A673 (cell line): ENCODE data around the gene HS1BP3. TPM values are rescaled to one million over a fixed set of nuclear protein-coding genes. Genes with fewer than 3 reads are reported as not detected.

Source experiments
- BruUV-seq: library from RNA; stranded (reverse); fragments of 400-500 nt; replicated peaks from 2 replicates; lab custom pipeline; 2021; lab: Mats Ljungman, UMichigan
- CTCF ChIA-PET: fragments of 300-600 bp; sonication (Branson Sonifier 250); formaldehyde crosslinking; loops from one replicate; lab custom pipeline; 2022; ENCODE audit warnings: antibody characterized with exemption; lab: Charles Lee
- POLR2A ChIA-PET: fragments of 300-600 bp; sonication (Branson Sonifier 250); formaldehyde crosslinking; loops from one replicate; lab custom pipeline; 2022; ENCODE audit warnings: antibody characterized with exemption; ENCODE audit not compliant: low non-redundant PET; lab: Charles Lee
- DNase-seq: peaks from one replicate; pipeline ENCODE4 v3.0.0-alpha.2; 2015; ENCODE audit warnings: low spot score
- H3K27ac ChIP-seq: fragments of 200-600 bp; sonication (generic); 2 replicates; pipeline ENCODE4 v1.5.1; 2016; ENCODE audit warnings: mixed run types, low read depth, mild to moderate bottlenecking, mixed read lengths, antibody characterized with exemption, low read length; ENCODE audit not compliant: poor library complexity, severe bottlenecking
- H3K27me3 ChIP-seq: fragments of 200-600 bp; sonication (generic); replicated peaks from 2 replicates; pipeline ENCODE4 v1.6.1; 2017; ENCODE audit warnings: mixed run types, low read depth, mild to moderate bottlenecking, mixed read lengths, antibody characterized with exemption, low read length; ENCODE audit not compliant: insufficient read depth, poor library complexity
- H3K36me3 ChIP-seq: fragments of 200-600 bp; sonication (generic); 2 replicates; pipeline ENCODE4 v1.6.1; 2016; ENCODE audit warnings: mixed run types, mild to moderate bottlenecking, mixed read lengths, antibody characterized with exemption, low read length; ENCODE audit not compliant: insufficient read depth, poor library complexity, severe bottlenecking
- H3K4me1 ChIP-seq: fragments of 200-600 bp; sonication (generic); 2 replicates; pipeline ENCODE4 v1.6.1; 2017; ENCODE audit warnings: mixed run types, mild to moderate bottlenecking, mixed read lengths, antibody characterized with exemption, low read length; ENCODE audit not compliant: insufficient read depth, poor library complexity, severe bottlenecking
- H3K4me3 ChIP-seq: fragments of 200-600 bp; sonication (generic); 2 replicates; pipeline ENCODE4 v1.5.1; 2016; ENCODE audit warnings: low read depth, mixed run types, mild to moderate bottlenecking, mixed read lengths, low read length; ENCODE audit not compliant: poor library complexity, severe bottlenecking
- H3K9me3 ChIP-seq: fragments of 200-600 bp; sonication (generic); 2 replicates; pipeline ENCODE4 v1.6.1; 2016; ENCODE audit warnings: mixed run types, low read depth, mild to moderate bottlenecking, mixed read lengths, antibody characterized with exemption, low read length; ENCODE audit not compliant: poor library complexity, severe bottlenecking
- EZH2 ChIP-seq: fragments of 200-600 bp; sonication (generic); IDR thresholded peaks from 2 replicates; pipeline ENCODE4 v1.6.1; 2017; ENCODE audit warnings: borderline replicate concordance, low read depth, mild to moderate bottlenecking, mixed read lengths, antibody characterized with exemption, low read length; ENCODE audit not compliant: poor library complexity, severe bottlenecking
- intact Hi-C: fragments of 100-400 bp; cut with micrococcal nuclease; formaldehyde crosslinking; loops from one replicate; pipeline ENCODE4 v1.10.0; 2022; ENCODE audit not compliant: unreplicated experiment
- total RNA-seq: library from RNA; stranded (reverse); gene quantifications from 2 replicates; pipeline ENCODE4 v1.2.3, GENCODE V29; 2021
- TF ChIP-seq, protein P1 (sequence below): fragments of 300-800, 200-600 bp; sonication (generic); conservative IDR thresholded peaks from 2 replicates; pipeline ENCODE4 v1.5.1; 2017; ENCODE audit warnings: low read depth, mild to moderate bottlenecking, antibody characterized with exemption, low read length, moderate library complexity, mixed read lengths

HS1BP3 gene
- total RNA-seq, 1 experiment from 2014 or later: 12.6 TPM

DNA sequence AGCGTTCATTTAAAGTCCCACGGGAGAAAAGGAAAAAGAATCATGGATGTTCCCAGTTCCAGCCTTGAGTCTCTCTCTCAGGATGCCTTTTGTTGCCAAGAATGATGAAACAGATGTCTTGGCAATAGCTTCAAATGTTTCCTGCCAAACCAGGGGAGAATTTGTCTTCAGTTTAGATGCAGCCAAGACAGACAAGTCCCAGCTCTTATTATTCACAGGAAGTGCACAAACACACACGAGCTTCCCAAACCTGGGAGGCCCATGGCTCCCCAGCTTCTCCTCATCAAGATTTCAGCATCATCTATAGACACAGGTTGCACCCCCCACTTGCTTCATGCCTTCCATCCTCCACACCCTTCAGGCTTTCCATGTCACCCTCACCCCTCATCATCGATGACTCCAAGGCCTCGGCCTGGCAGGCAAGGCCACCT lies 45.9 kb downstream of the HS1BP3 start:
- no TSS peak for BruUV-seq
- intact Hi-C loops: no loop called here
- DNase-seq: no peak
- Histone ChIP-seq H3K4me1 (peaks cover 9% of the 10 kb centered on the region), H3K27me3 (no peaks in the 10 kb centered on the region), H3K36me3 (no peaks in the 10 kb centered on the region), H3K4me3 (no peak overlapping the region), H3K27ac (no peak overlapping the region), H3K9me3 (peaks cover 6% of the 10 kb centered on the region)
- CTCF ChIA-PET: no interaction called here
- TF ChIP-seq EZH2: no peak
- TF ChIP-seq, protein P1, sequence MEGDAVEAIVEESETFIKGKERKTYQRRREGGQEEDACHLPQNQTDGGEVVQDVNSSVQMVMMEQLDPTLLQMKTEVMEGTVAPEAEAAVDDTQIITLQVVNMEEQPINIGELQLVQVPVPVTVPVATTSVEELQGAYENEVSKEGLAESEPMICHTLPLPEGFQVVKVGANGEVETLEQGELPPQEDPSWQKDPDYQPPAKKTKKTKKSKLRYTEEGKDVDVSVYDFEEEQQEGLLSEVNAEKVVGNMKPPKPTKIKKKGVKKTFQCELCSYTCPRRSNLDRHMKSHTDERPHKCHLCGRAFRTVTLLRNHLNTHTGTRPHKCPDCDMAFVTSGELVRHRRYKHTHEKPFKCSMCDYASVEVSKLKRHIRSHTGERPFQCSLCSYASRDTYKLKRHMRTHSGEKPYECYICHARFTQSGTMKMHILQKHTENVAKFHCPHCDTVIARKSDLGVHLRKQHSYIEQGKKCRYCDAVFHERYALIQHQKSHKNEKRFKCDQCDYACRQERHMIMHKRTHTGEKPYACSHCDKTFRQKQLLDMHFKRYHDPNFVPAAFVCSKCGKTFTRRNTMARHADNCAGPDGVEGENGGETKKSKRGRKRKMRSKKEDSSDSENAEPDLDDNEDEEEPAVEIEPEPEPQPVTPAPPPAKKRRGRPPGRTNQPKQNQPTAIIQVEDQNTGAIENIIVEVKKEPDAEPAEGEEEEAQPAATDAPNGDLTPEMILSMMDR: no peak
- POLR2A ChIA-PET: no interaction called here

DNA sequence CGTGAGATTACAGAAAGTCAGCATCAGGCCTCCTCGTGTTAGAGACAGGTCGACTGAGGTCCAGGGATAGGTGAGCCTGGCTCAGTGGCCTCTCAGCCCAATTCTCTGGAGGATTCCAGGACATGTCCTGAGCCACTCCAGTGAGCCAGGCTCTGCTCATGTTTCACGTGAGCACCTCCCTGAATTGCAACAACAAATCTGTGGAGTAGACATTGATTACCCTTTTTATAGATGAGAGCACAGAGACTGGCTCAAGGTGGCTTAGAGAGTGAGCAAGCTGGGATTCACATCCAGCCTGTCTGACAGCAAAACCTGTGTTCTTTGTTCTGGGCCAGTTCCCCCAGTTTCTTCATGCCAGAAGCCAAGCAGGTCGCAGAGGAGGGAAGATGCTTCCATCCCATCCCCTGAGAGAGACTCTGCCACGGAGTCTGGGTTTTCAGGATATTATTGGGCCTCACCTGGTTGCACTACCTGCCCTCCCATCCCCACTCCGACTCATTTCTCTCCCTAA lies 46.4 kb downstream of the HS1BP3 start:
- intact Hi-C loops: no loop called here

DNA sequence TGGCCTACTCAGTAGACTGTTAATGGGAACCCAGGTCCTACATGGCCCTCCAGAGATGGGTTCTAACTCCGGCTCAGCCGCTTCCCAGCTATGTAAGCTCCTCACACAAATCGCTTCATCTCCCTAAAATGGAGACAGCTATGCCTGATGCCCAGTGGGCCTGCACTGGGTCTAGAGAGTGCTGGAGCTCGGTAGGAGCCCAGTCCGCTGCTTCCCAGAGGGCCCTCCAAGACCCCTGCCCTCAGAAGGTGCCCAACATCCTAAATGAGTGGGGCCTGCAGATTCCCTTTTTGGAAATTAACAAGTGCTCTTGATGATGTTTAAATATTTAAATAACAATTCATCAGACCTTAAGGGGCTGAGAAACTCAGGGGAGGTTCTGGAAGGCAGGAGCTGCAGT lies 47.1 kb downstream of the HS1BP3 start:
- Histone ChIP-seq H3K9me3 (peaks cover 6% of the 10 kb centered on the region), H3K27ac (no peak overlapping the region), H3K27me3 (no peaks in the 10 kb centered on the region), H3K4me1 (peaks cover 3% of the 10 kb centered on the region), H3K36me3 (no peaks in the 10 kb centered on the region), H3K4me3 (no peak overlapping the region)
- DNase-seq: no peak
- intact Hi-C loops: no loop called here
- TF ChIP-seq, protein P1: no peak
- no peak for TF ChIP-seq EZH2
- ChIA-PET CTCF (no interaction called here), POLR2A (no interaction called here)
- BruUV-seq: no TSS peak

More for the DNA sequence above, 46.4 kb downstream of the HS1BP3 start:
- peaks cover 5% of the 10 kb centered on the region for H3K4me1 ChIP-seq
- no peak for DNase-seq
- no TSS peak for BruUV-seq
- H3K27me3 ChIP-seq: no peaks in the 10 kb centered on the region
- POLR2A ChIA-PET: no interaction called here
- H3K9me3 ChIP-seq: peaks cover 6% of the 10 kb centered on the region
- no peak overlapping the region for H3K4me3 ChIP-seq
- no peak for TF ChIP-seq EZH2
- TF ChIP-seq, protein P1: no peak
- CTCF ChIA-PET: no interaction called here
- no peaks in the 10 kb centered on the region for H3K36me3 ChIP-seq
- no peak overlapping the region for H3K27ac ChIP-seq
